CD14-positive monocyte (primary cell): ENCODE data around the gene PLEKHJ1. TPM values are rescaled to one million over a fixed set of nuclear protein-coding genes. Genes with fewer than 3 reads are reported as not detected.

Experiments used
- DNase-seq, 3 donors: peaks; one replicate each; pipeline ENCODE4 v3.0.0-alpha.2; 2011 to 2022
- H2AFZ ChIP-seq: 2 replicates; pipeline ENCODE4 v1.6.0; 2012; ENCODE audit warnings: mild to moderate bottlenecking, low read depth, low read length, inconsistent platforms; ENCODE audit not compliant: insufficient read depth, poor library complexity, severe bottlenecking
- H3K27ac ChIP-seq, 2 donors: 1 replicate in 1 of 2; 2 replicates in 1 of 2; pipeline ENCODE4 v1.5.1; 2012 to 2013; ENCODE audit warnings: low read length in 2 of 2, control low read depth in 1 of 2, inconsistent platforms in 1 of 2, low read depth in 1 of 2, mild to moderate bottlenecking in 1 of 2
- H3K27me3 ChIP-seq, 2 donors: one replicate each; pipeline versions ENCODE4 v1.6.0 to v1.6.1; 2011 to 2013; ENCODE audit warnings: low read length in 2 of 2; ENCODE audit not compliant: control insufficient read depth in 2 of 2, insufficient read depth in 2 of 2
- H3K36me3 ChIP-seq, 2 donors: replicated peaks in 1 of 2; 1 replicate in 1 of 2; 2 replicates in 1 of 2; pipeline versions ENCODE4 v1.5.1 to v1.6.1; 2012 to 2013; ENCODE audit warnings: low read length in 2 of 2, control low read depth in 1 of 2, inconsistent platforms in 1 of 2, mild to moderate bottlenecking in 1 of 2; ENCODE audit not compliant: insufficient read depth in 2 of 2, control insufficient read depth in 1 of 2
- H3K4me1 ChIP-seq, 2 donors: 1 replicate in 1 of 2; 2 replicates in 1 of 2; pipeline versions ENCODE4 v1.5.1 to v1.6.1; 2012 to 2013; ENCODE audit warnings: low read length in 2 of 2, control low read depth in 1 of 2, inconsistent platforms in 1 of 2, mild to moderate bottlenecking in 1 of 2, moderate library complexity in 1 of 2; ENCODE audit not compliant: insufficient read depth in 2 of 2, control insufficient read depth in 1 of 2
- H3K4me2 ChIP-seq: replicated peaks from 2 replicates; pipeline ENCODE3; 2012; ENCODE audit warnings: low read length, moderate library complexity, mild to moderate bottlenecking; ENCODE audit not compliant: poor library complexity, severe bottlenecking; ENCODE audit errors: extremely low read depth
- H3K4me3 ChIP-seq, 3 experiments: fragments of 200-600 bp in 1 of 3; sonication (generic) in 1 of 3; replicated peaks in 1 of 3; 1 replicate in 2 of 3; 2 replicates in 1 of 3; pipeline ENCODE4 v1.5.1; 2011 to 2013; ENCODE audit warnings: low read length in 3 of 3, mild to moderate bottlenecking in 3 of 3, control low read depth in 2 of 3, low read depth in 2 of 3, inconsistent platforms in 1 of 3, moderate library complexity in 1 of 3
- H3K79me2 ChIP-seq: 2 replicates; pipeline ENCODE4 v1.6.0; 2012; ENCODE audit warnings: mild to moderate bottlenecking, control low read depth, inconsistent platforms, low read length, moderate library complexity; ENCODE audit not compliant: insufficient read depth
- H3K9ac ChIP-seq: 2 replicates; pipeline ENCODE4 v1.6.0; 2017; ENCODE audit warnings: low read length, mild to moderate bottlenecking; ENCODE audit not compliant: insufficient read depth, poor library complexity, severe bottlenecking
- H3K9me3 ChIP-seq, 2 donors: replicated peaks in 1 of 2; 1 replicate in 1 of 2; 2 replicates in 1 of 2; pipeline versions ENCODE4 v1.5.1 to v1.6.1; 2012 to 2013; ENCODE audit warnings: low read length in 2 of 2, control low read depth in 1 of 2; ENCODE audit not compliant: control insufficient read depth in 1 of 2, insufficient read depth in 1 of 2
- H4K20me1 ChIP-seq: 2 replicates; pipeline ENCODE4 v1.6.0; 2012; ENCODE audit warnings: mild to moderate bottlenecking, low read length, control low read depth, moderate library complexity; ENCODE audit not compliant: insufficient read depth
- H3K27ac Mint-ChIP-seq, 7 donors: one replicate each; pipeline ENCODE4 v1.8.0; 2020; ENCODE audit warnings: mild to moderate bottlenecking in 7 of 7, mixed read lengths in 7 of 7, moderate library complexity in 6 of 7, inconsistent platforms in 2 of 7
- H3K27me3 Mint-ChIP-seq, 3 donors: one replicate each; pipeline ENCODE4 v1.8.0; 2021 to 2022; ENCODE audit warnings: low read depth in 3 of 3, mild to moderate bottlenecking in 3 of 3, mixed read lengths in 3 of 3, moderate library complexity in 3 of 3, inconsistent platforms in 1 of 3
- H3K36me3 Mint-ChIP-seq, 2 donors: one replicate each; pipeline ENCODE4 v1.8.0; 2020; ENCODE audit warnings: mixed read lengths in 2 of 2, inconsistent platforms in 1 of 2, mild to moderate bottlenecking in 1 of 2
- H3K4me1 Mint-ChIP-seq: one replicate; pipeline ENCODE4 v1.8.0; 2020; ENCODE audit warnings: mild to moderate bottlenecking, mixed read lengths
- H3K4me3 Mint-ChIP-seq, 2 donors: one replicate each; pipeline ENCODE4 v1.8.0; 2020; ENCODE audit warnings: mild to moderate bottlenecking in 2 of 2, mixed read lengths in 2 of 2, moderate library complexity in 1 of 2
- H3K9me3 Mint-ChIP-seq, 7 donors: one replicate each; pipeline ENCODE4 v1.8.0; 2020 to 2022; ENCODE audit warnings: mixed read lengths in 7 of 7, mild to moderate bottlenecking in 6 of 7, moderate library complexity in 6 of 7, inconsistent platforms in 2 of 7
- WGBS: methylation state at CpG from one replicate; pipeline ENCODE4 v1.1.5; 2013; ENCODE audit warnings: missing lambda C conversion rate; ENCODE audit not compliant: insufficient coverage; 5-methylcytosine and 5-hydroxymethylcytosine counted together
- intact Hi-C, 2 donors: fragments of 100-400 bp; cut with micrococcal nuclease; formaldehyde crosslinking; loops; one replicate each; pipeline versions ENCODE4 v1.15.0 to v1.15.1; 2023
- polyA plus RNA-seq, 3 donors: library from polyadenylated mRNA; depleted of rRNA in 1 of 3; unstranded in 2 of 3; stranded (reverse) in 1 of 3; fragments of 300-500 nt in 2 of 3; fragments of >200 nt in 1 of 3; fragmentation: Illumina TruSeq in 2 of 3; gene quantifications; 1 replicate in 2 of 3; 2 replicates in 1 of 3; pipeline ENCODE4 v1.2.3, GENCODE V29; 2012 to 2021
- TF ChIP-seq, protein P1 (sequence below): fragments of 200-600 bp; IDR thresholded peaks from one replicate; pipeline ENCODE4 v1.8.0; 2022; ENCODE audit warnings: antibody characterized with exemption, mild to moderate bottlenecking

PLEKHJ1 gene
- polyA plus RNA-seq, 3 donors: 62.1 to 90.0 (median 69.0) TPM

DNA sequence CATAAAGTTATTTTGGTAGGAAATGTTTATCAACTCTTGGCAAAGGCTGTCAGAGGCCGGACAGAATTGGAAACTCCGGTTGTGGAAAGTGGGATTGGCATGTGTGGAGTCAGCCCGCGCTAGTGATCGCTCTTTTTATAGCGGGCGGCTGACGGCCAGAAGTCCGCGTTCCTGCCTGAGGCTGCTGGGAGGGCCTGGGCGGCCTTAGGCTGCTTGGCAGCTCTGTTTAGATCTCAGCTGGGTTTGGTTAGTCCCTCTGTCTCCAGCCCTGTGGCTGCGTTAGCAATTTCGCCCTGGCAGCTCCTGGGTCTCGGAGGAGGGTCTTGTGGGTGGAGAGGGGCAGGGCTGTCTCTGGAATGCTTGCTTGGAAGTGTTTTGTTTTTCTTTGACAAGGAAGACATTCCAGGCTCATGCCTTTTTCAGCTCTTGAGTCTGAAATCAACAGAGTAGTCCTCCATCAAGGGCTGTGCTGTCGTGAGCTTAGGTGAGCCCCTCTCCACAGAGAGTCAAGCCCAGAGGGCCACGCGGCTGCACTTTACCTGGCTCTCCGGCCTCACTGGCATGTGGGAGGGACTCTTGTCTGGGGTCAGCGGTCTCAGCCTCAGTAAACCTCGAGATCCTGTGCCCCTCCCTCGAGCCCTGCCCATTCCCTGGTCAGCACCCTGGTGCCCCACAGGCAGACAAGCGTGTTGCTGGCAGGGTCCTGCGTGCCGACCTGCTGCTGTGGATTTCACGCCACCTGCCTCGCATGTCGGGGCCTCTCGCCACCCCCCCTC, 49.9 kb downstream of the PLEKHJ1 start:
- Histone ChIP-seq H2AFZ (no peak overlapping the region), H3K27ac (no peak overlapping the region), H3K4me3 (no peak overlapping the region), H3K4me2 (no peak overlapping the region), H3K9ac (no peak overlapping the region), H3K79me2 (peaks cover 76% of the 10 kb centered on the region), H3K27me3 (no peaks in the 10 kb centered on the region), H3K9me3 (no peaks in the 10 kb centered on the region), H3K4me1 (peaks cover 21 to 26% of the 10 kb centered on the region in 2 donors), H3K36me3 (peaks cover 49 to 77% of the 10 kb centered on the region in 2 donors), H4K20me1 (peaks cover 78% of the 10 kb centered on the region)
- WGBS: 95% methylated on average over 24 of the region's 28 CpGs
- no peak for DNase-seq
- intact Hi-C loops: loop anchor here in 1 of 2 donors (5.0 kb wide), 1 partner anchor 34 kb away; the partner anchor contains the start of gene AP3D1
- TF ChIP-seq, protein P1, sequence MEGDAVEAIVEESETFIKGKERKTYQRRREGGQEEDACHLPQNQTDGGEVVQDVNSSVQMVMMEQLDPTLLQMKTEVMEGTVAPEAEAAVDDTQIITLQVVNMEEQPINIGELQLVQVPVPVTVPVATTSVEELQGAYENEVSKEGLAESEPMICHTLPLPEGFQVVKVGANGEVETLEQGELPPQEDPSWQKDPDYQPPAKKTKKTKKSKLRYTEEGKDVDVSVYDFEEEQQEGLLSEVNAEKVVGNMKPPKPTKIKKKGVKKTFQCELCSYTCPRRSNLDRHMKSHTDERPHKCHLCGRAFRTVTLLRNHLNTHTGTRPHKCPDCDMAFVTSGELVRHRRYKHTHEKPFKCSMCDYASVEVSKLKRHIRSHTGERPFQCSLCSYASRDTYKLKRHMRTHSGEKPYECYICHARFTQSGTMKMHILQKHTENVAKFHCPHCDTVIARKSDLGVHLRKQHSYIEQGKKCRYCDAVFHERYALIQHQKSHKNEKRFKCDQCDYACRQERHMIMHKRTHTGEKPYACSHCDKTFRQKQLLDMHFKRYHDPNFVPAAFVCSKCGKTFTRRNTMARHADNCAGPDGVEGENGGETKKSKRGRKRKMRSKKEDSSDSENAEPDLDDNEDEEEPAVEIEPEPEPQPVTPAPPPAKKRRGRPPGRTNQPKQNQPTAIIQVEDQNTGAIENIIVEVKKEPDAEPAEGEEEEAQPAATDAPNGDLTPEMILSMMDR: no peak
- H3K36me3 Mint-ChIP-seq: peaks cover 60 to 82% of the 10 kb centered on the region in 2 donors
- peak overlapping the region in 4 of 7 donors; percentile 35 to 92 (median 66) for H3K27ac Mint-ChIP-seq
- H3K9me3 Mint-ChIP-seq: peaks cover 0 to 3% (median 0%) of the 10 kb centered on the region in 7 donors
- H3K27me3 Mint-ChIP-seq: peaks cover 0 to 4% (median 2%) of the 10 kb centered on the region in 3 donors
- H3K4me1 Mint-ChIP-seq: peaks cover 24% of the 10 kb centered on the region
- no peak overlapping the region for H3K4me3 Mint-ChIP-seq

DNA sequence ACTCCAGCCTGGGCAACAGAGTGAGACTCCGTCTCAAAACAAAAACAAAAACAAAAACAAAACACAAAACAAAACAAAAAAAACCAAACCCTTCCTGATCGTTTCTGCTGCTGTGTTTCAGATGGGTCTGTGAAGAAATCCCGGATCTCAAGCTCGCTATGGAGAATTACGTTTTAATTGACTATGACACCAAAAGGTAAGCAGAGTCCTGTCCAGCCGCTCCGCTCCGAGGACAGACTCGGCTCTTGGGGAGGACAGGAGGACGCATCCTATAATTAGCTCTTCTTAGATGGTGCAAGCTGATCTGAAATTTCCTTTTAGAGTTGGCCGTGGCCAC, 50.4 kb downstream of the PLEKHJ1 start:
- H4K20me1 ChIP-seq: peaks cover 78% of the 10 kb centered on the region
- peaks cover 77% of the 10 kb centered on the region for H3K79me2 ChIP-seq
- H3K36me3 ChIP-seq: peaks cover 49 to 77% of the 10 kb centered on the region in 2 donors
- Mint-ChIP-seq H3K9me3 (peaks cover 0 to 3% (median 0%) of the 10 kb centered on the region in 7 donors), H3K4me3 (no peak overlapping the region), H3K27ac (peak overlapping the region in 1 of 7 donors; percentile 42), H3K36me3 (peaks cover 58 to 82% of the 10 kb centered on the region in 2 donors), H3K27me3 (peaks cover 0 to 4% (median 2%) of the 10 kb centered on the region in 3 donors), H3K4me1 (peaks cover 24% of the 10 kb centered on the region)
- H3K4me2 ChIP-seq: no peak overlapping the region
- no peak overlapping the region for H2AFZ ChIP-seq
- 97% methylated on average over 10 of the region's 11 CpGs for WGBS
- H3K4me3 ChIP-seq: no peak overlapping the region
- peaks cover 21 to 26% of the 10 kb centered on the region in 2 donors for H3K4me1 ChIP-seq
- DNase-seq: no peak
- no peak overlapping the region for H3K9ac ChIP-seq
- intact Hi-C loops: loop anchor here in 1 of 2 donors (5.0 kb wide), 1 partner anchor 33 kb away; the partner anchor contains the start of gene AP3D1
- TF ChIP-seq, protein P1: no peak
- H3K27ac ChIP-seq: no peak overlapping the region
- H3K27me3 ChIP-seq: no peaks in the 10 kb centered on the region
- no peaks in the 10 kb centered on the region for H3K9me3 ChIP-seq
